Fibroblast of lung (primary cell): ENCODE measurements around the gene TMEM151B.
"Not testable (repeated sequence)": the region's sequence is repeated elsewhere in the genome, so short reads cannot be mapped to it uniquely, and the experiment has no call there.

Experiments used
- CTCF ChIP-seq, 2 donors: IDR thresholded peaks in 1 of 2; conservative IDR thresholded peaks in 1 of 2; 1 replicate in 1 of 2; 2 replicates in 1 of 2; pipeline ENCODE4 v1.5.1; 2011 to 2012; ENCODE audit warnings: low read length in 2 of 2, control low read depth in 1 of 2, inconsistent platforms in 1 of 2, low read depth in 1 of 2, mild to moderate bottlenecking in 1 of 2
- EZH2 ChIP-seq: IDR thresholded peaks from 2 replicates; pipeline ENCODE4 v1.5.1; 2012; ENCODE audit warnings: low read length, control low read depth, mild to moderate bottlenecking; ENCODE audit errors: missing control alignments

GRCh38 chr6:44314657-44315056 is 44.4 kb downstream of the TMEM151B start:
- not testable (repeated sequence) for TF ChIP-seq CTCF (conservative IDR thresholded peaks at IDR 0.05 in 1 of 2, IDR thresholded peaks at IDR 0.05 in 1 of 2; ENCODE audit: low read depth in 1 of 2, low read length in 2 of 2); EZH2
